Trophoblast cell (in vitro differentiated cells and primary cell): ENCODE data around the gene LCN15. TPM values are rescaled to one million over a fixed set of nuclear protein-coding genes. Genes with fewer than 3 reads are reported as not detected.
A peak's percentile ranks its signal among the peaks of the same experiment; 100 is the strongest.

ENCODE experiments used
- DNase-seq, 2 donors: peaks; one replicate each; pipeline ENCODE4 v3.0.0-alpha.2; 2016
- H2AFZ ChIP-seq: 2 replicates; pipeline ENCODE4 v1.6.1; 2013; ENCODE audit warnings: low read length, moderate library complexity, mild to moderate bottlenecking; ENCODE audit not compliant: insufficient read depth, poor library complexity
- H2AK5ac ChIP-seq: 2 replicates; pipeline ENCODE4 v1.6.1; 2013; ENCODE audit warnings: mild to moderate bottlenecking, low read length
- H2BK120ac ChIP-seq: 2 replicates; pipeline ENCODE4 v1.6.1; 2013; ENCODE audit warnings: low read length, mild to moderate bottlenecking, moderate library complexity; ENCODE audit not compliant: insufficient read depth, poor library complexity
- H2BK12ac ChIP-seq: 2 replicates; pipeline ENCODE4 v1.6.1; 2013; ENCODE audit warnings: mild to moderate bottlenecking, low read length, moderate library complexity
- H2BK5ac ChIP-seq: 2 replicates; pipeline ENCODE4 v1.6.1; 2013; ENCODE audit warnings: low read length, low read depth, moderate library complexity, mild to moderate bottlenecking; ENCODE audit not compliant: poor library complexity
- H3K14ac ChIP-seq: 2 replicates; pipeline ENCODE4 v1.6.1; 2013; ENCODE audit warnings: mild to moderate bottlenecking, low read length
- H3K18ac ChIP-seq: 2 replicates; pipeline ENCODE4 v1.6.1; 2013; ENCODE audit warnings: mild to moderate bottlenecking, low read length
- H3K23ac ChIP-seq: 2 replicates; pipeline ENCODE4 v1.6.1; 2013; ENCODE audit warnings: low read length
- H3K27ac ChIP-seq: 2 replicates; pipeline ENCODE4 v1.5.1; 2013; ENCODE audit warnings: low read depth, mild to moderate bottlenecking, inconsistent platforms, low read length, moderate library complexity
- H3K27me3 ChIP-seq: 2 replicates; pipeline ENCODE4 v1.6.1; 2013; ENCODE audit warnings: inconsistent platforms, mild to moderate bottlenecking, low read length, moderate library complexity; ENCODE audit not compliant: insufficient read depth
- H3K36me3 ChIP-seq, 2 experiments: 1 replicate in 1 of 2; 2 replicates in 1 of 2; pipeline ENCODE4 v1.6.1; 2013; ENCODE audit warnings: low read length in 2 of 2, mild to moderate bottlenecking in 2 of 2, moderate library complexity in 1 of 2; ENCODE audit not compliant: insufficient read depth in 2 of 2, control insufficient read depth in 1 of 2
- H3K4ac ChIP-seq: 2 replicates; pipeline ENCODE4 v1.6.1; 2013; ENCODE audit warnings: low read depth, mild to moderate bottlenecking, low read length, moderate library complexity
- H3K4me1 ChIP-seq, 2 experiments: 1 replicate in 1 of 2; 2 replicates in 1 of 2; pipeline ENCODE4 v1.6.1; 2013; ENCODE audit warnings: low read length in 2 of 2, mild to moderate bottlenecking in 2 of 2, moderate library complexity in 1 of 2; ENCODE audit not compliant: insufficient read depth in 2 of 2, control insufficient read depth in 1 of 2
- H3K4me2 ChIP-seq: 2 replicates; pipeline ENCODE4 v1.6.1; 2013; ENCODE audit warnings: inconsistent platforms, mild to moderate bottlenecking, low read length, moderate library complexity
- H3K4me3 ChIP-seq: 2 replicates; pipeline ENCODE4 v1.5.1; 2013; ENCODE audit warnings: mild to moderate bottlenecking, low read depth, low read length, inconsistent platforms
- H3K79me1 ChIP-seq: one replicate; pipeline ENCODE4 v1.6.1; 2013; ENCODE audit warnings: low read length
- H3K79me2 ChIP-seq: 2 replicates; pipeline ENCODE4 v1.6.1; 2013; ENCODE audit warnings: low read length, mild to moderate bottlenecking; ENCODE audit not compliant: control insufficient read depth, insufficient read depth, poor library complexity
- H3K9ac ChIP-seq: 2 replicates; pipeline ENCODE4 v1.6.1; 2013; ENCODE audit warnings: mild to moderate bottlenecking, low read length
- H3K9me3 ChIP-seq: 2 replicates; pipeline ENCODE4 v1.6.1; 2013; ENCODE audit warnings: low read depth, mild to moderate bottlenecking, control low read depth, inconsistent platforms, low read length; ENCODE audit not compliant: insufficient read depth
- H4K12ac ChIP-seq: 2 replicates; pipeline ENCODE4 v1.6.1; 2013; ENCODE audit warnings: low read depth, mild to moderate bottlenecking, low read length, moderate library complexity
- H4K8ac ChIP-seq: 2 replicates; pipeline ENCODE4 v1.6.1; 2013; ENCODE audit warnings: low read depth, mild to moderate bottlenecking, low read length, moderate library complexity
- H4K91ac ChIP-seq: one replicate; pipeline ENCODE4 v1.6.1; 2013; ENCODE audit warnings: low read depth, mild to moderate bottlenecking, low read length, moderate library complexity
- WGBS: extraction: QIAGEN DNeasy Blood & Tissue Kit; methylation state at CpG from one replicate; pipeline ENCODE4 v1.1.7; 2013; ENCODE audit warnings: missing lambda C conversion rate; ENCODE audit not compliant: insufficient read length, insufficient coverage; ENCODE audit errors: extremely low coverage; 5-methylcytosine and 5-hydroxymethylcytosine counted together
- polyA plus RNA-seq: library from polyadenylated mRNA; stranded (reverse); fragments of 200-250 nt; gene quantifications from 2 replicates; pipeline ENCODE4 v1.2.3, GENCODE V29; 2013

LCN15 gene
- 0.08 and 0.19 TPM in 2 replicates for polyA plus RNA-seq

GRCh38 chr9:136764301-136764891 lies at the start of gene LCN15:
Gene LCN15, minus strand, starts transcription at chr9:136764518. Its CDS starts 30 bp downstream, at chr9:136764488.
- Histone ChIP-seq H2BK5ac (no peak within 1 kb of the TSS), H3K18ac (no peak within 1 kb of the TSS), H3K79me2 (no peaks in the 10 kb centered on the region), H3K14ac (no peak within 1 kb of the TSS), H4K8ac (peak within 1 kb of the TSS; percentile 52), H2AFZ (no peak within 1 kb of the TSS), H3K79me1 (peaks cover 4% of the 10 kb centered on the region), H3K36me3 (no peaks in the 10 kb centered on the region), H3K4ac (no peak within 1 kb of the TSS), H4K91ac (peak within 1 kb of the TSS; percentile 45), H3K4me2 (peak within 1 kb of the TSS; percentile 9), H3K27ac (no peak within 1 kb of the TSS), H3K4me3 (no peak within 1 kb of the TSS), H4K12ac (no peak within 1 kb of the TSS), H2BK12ac (no peak within 1 kb of the TSS), H3K27me3 (no peaks in the 10 kb centered on the region), H2BK120ac (no peak within 1 kb of the TSS), H3K9ac (no peak within 1 kb of the TSS), H3K9me3 (peaks cover 7% of the 10 kb centered on the region), H3K23ac (no peak within 1 kb of the TSS), H2AK5ac (peak within 1 kb of the TSS; percentile 17), H3K4me1 (peaks cover 10 to 12% of the 10 kb centered on the region in 2 experiments)
- WGBS: no CpG with 5 or more reads among the region's 14 CpGs
- DNase-seq: no peak

- WGBS: no CpG with 5 or more reads among the region's 14 CpGs
- peaks cover 9 to 17% of the 10 kb centered on the region in 2 experiments for H3K4me1 ChIP-seq
Measured at GRCh38 chr9:136808806-136809158, 44.5 kb upstream of the LCN15 start.

GRCh38 chr9:136808075-136808805 lies 43.9 kb upstream of the LCN15 start:
- H4K8ac ChIP-seq: peak overlapping the region; percentile 85
- H3K9me3 ChIP-seq: no peaks in the 10 kb centered on the region
- peaks cover 9 to 17% of the 10 kb centered on the region in 2 experiments for H3K4me1 ChIP-seq
- H3K4me2 ChIP-seq: peak overlapping the region; percentile 87
- peak overlapping the region; percentile 18 for H2BK12ac ChIP-seq
- H3K9ac ChIP-seq: peak overlapping the region; percentile 88
- peak overlapping the region; percentile 75 for H2AFZ ChIP-seq
- H4K12ac ChIP-seq: peak overlapping the region; percentile 70
- peak overlapping the region; percentile 90 for H3K4me3 ChIP-seq
- peaks cover 21 to 31% of the 10 kb centered on the region in 2 experiments for H3K36me3 ChIP-seq
- H3K14ac ChIP-seq: peak overlapping the region; percentile 78
- peaks cover 17% of the 10 kb centered on the region for H3K79me2 ChIP-seq
- peaks cover 17% of the 10 kb centered on the region for H3K79me1 ChIP-seq
- H4K91ac ChIP-seq: peak overlapping the region; percentile 88
- no CpG with 5 or more reads among the region's 93 CpGs for WGBS
- H3K18ac ChIP-seq: peak overlapping the region; percentile 82
- peak overlapping the region; percentile 80 for H2BK120ac ChIP-seq
- peak overlapping the region; percentile 84 for H3K4ac ChIP-seq
- H2AK5ac ChIP-seq: peak overlapping the region; percentile 31
- DNase-seq: peak in 1 of 2 donors; percentile 34
- peak overlapping the region; percentile 75 for H3K27ac ChIP-seq
- H2BK5ac ChIP-seq: peak overlapping the region; percentile 76
- H3K23ac ChIP-seq: no peak overlapping the region
- no peaks in the 10 kb centered on the region for H3K27me3 ChIP-seq

More at GRCh38 chr9:136808806-136809158, 44.5 kb upstream of the LCN15 start:
- Histone ChIP-seq H3K4me3 (peak overlapping the region; percentile 90), H4K12ac (no peak overlapping the region), H2BK5ac (peak overlapping the region; percentile 17), H3K4ac (peak overlapping the region; percentile 84), H4K8ac (no peak overlapping the region), H3K9ac (peak overlapping the region; percentile 88), H3K9me3 (no peaks in the 10 kb centered on the region), H2AFZ (no peak overlapping the region), H3K4me2 (peak overlapping the region; percentile 87), H3K36me3 (peaks cover 21 to 26% of the 10 kb centered on the region in 2 experiments), H3K14ac (no peak overlapping the region), H2BK12ac (no peak overlapping the region), H2BK120ac (no peak overlapping the region), H2AK5ac (no peak overlapping the region), H3K79me2 (peaks cover 17% of the 10 kb centered on the region), H3K23ac (no peak overlapping the region), H3K27me3 (no peaks in the 10 kb centered on the region), H3K79me1 (peaks cover 17% of the 10 kb centered on the region), H3K18ac (no peak overlapping the region), H3K27ac (no peak overlapping the region), H4K91ac (peak overlapping the region; percentile 88)
- DNase-seq: peak in 1 of 2 donors; percentile 61

- no peak within 1 kb of the TSS for H3K23ac ChIP-seq
- peak within 1 kb of the TSS; percentile 88 for H3K9ac ChIP-seq
- H3K14ac ChIP-seq: peak within 1 kb of the TSS; percentile 78
- H3K79me2 ChIP-seq: peaks cover 17% of the 10 kb centered on the region
- H4K91ac ChIP-seq: peak within 1 kb of the TSS; percentile 88
- H2BK12ac ChIP-seq: peak within 1 kb of the TSS; percentile 18
- no peaks in the 10 kb centered on the region for H3K27me3 ChIP-seq
- no CpG with 5 or more reads among the region's 96 CpGs for WGBS
- peak within 1 kb of the TSS; percentile 87 for H3K4me2 ChIP-seq
- peak within 1 kb of the TSS; percentile 89 for H4K8ac ChIP-seq
- no peaks in the 10 kb centered on the region for H3K9me3 ChIP-seq
- H4K12ac ChIP-seq: peak within 1 kb of the TSS; percentile 83
- H3K4ac ChIP-seq: peak within 1 kb of the TSS; percentile 84
- H3K27ac ChIP-seq: peak within 1 kb of the TSS; percentile 75
- H2AK5ac ChIP-seq: peak within 1 kb of the TSS; percentile 31
- H3K4me1 ChIP-seq: peaks cover 9 to 17% of the 10 kb centered on the region in 2 experiments
- peak within 1 kb of the TSS; percentile 76 for H2BK5ac ChIP-seq
- H3K4me3 ChIP-seq: peak within 1 kb of the TSS; percentile 90
- peaks cover 17% of the 10 kb centered on the region for H3K79me1 ChIP-seq
- peaks cover 16 to 27% of the 10 kb centered on the region in 2 experiments for H3K36me3 ChIP-seq
- peak within 1 kb of the TSS; percentile 75 for H2AFZ ChIP-seq
- peak; percentile 52 to 80 for DNase-seq
- H3K18ac ChIP-seq: peak within 1 kb of the TSS; percentile 82
- peak within 1 kb of the TSS; percentile 80 for H2BK120ac ChIP-seq
Measured at GRCh38 chr9:136807281-136808074, 43.2 kb upstream of the LCN15 start, which contains the start of gene RABL6. Gene RABL6, plus strand, starts transcription at chr9:136807948. Its CDS starts 249 bp downstream, at chr9:136808197.
